Left ventricle myocardium inferior (tissue), 1 donor: ENCODE measurements around the gene TERT. TPM values are rescaled to one million over a fixed set of nuclear protein-coding genes. Genes with fewer than 3 reads are reported as not detected.
"Not testable (repeated sequence)": the region's sequence is repeated elsewhere in the genome, so short reads cannot be mapped to it uniquely, and the experiment has no call there.

ENCODE experiments used
- DNase-seq: peaks from one replicate; pipeline ENCODE4 v3.0.0-alpha.2; 2020
- H3K27ac ChIP-seq: fragments of 200-600 bp; replicated peaks from 2 replicates; pipeline ENCODE4 v1.8.0; 2021
- H3K27me3 ChIP-seq: fragments of 200-600 bp; 2 replicates; pipeline ENCODE4 v1.8.0; 2021; ENCODE audit warnings: low read depth
- H3K36me3 ChIP-seq: fragments of 200-600 bp; 2 replicates; pipeline ENCODE4 v1.8.0; 2021
- H3K4me1 ChIP-seq: fragments of 200-600 bp; 2 replicates; pipeline ENCODE4 v1.8.0; 2021
- H3K4me3 ChIP-seq: fragments of 200-600 bp; 2 replicates; pipeline ENCODE4 v1.8.0; 2021; ENCODE audit warnings: mild to moderate bottlenecking, moderate library complexity
- H3K9me3 ChIP-seq: fragments of 200-600 bp; replicated peaks from 2 replicates; pipeline ENCODE4 v1.8.0; 2021
- CTCF ChIP-seq: fragments of 200-600 bp; IDR thresholded peaks from 2 replicates; pipeline ENCODE4 v1.8.0; 2021; ENCODE audit warnings: antibody characterized with exemption, mild to moderate bottlenecking, borderline replicate concordance
- intact Hi-C: fragments of 100-400 bp; cut with micrococcal nuclease; formaldehyde crosslinking; loops from one replicate; pipeline ENCODE4 v1.11.0; 2022
- total RNA-seq: library from RNA; stranded (reverse); fragmentation: NEBNext Ultra II Directional; extraction: Animal tissue kit (Norgen Biotek cat#: 25700); gene quantifications from one replicate; pipeline ENCODE4 v1.2.1, GENCODE V29; 2021
- donor health status: DM: no; HTN: yes; CAD: no; lungs with severe emphysema.

Gene TERT
- total RNA-seq, 1 donor from 2014 or later, result not detected

GRCh38 chr5:1278216-1278615 is 16.7 kb downstream of the TERT start:
- H3K36me3 ChIP-seq, result no peaks in the 10 kb centered on the region
- no peaks in the 10 kb centered on the region for H3K4me1 ChIP-seq
- H3K4me3 ChIP-seq, result no peak overlapping the region
- no peak overlapping the region for H3K27ac ChIP-seq
- no peaks in the 10 kb centered on the region for H3K27me3 ChIP-seq
- no peak for TF ChIP-seq CTCF
- peaks cover 8% of the 10 kb centered on the region for H3K9me3 ChIP-seq
- intact Hi-C loops, result no loop called here
- no peak for DNase-seq

- no peaks in the 10 kb centered on the region for H3K36me3 ChIP-seq
- no peaks in the 10 kb centered on the region for H3K27me3 ChIP-seq
- intact Hi-C loops, result no loop called here
- DNase-seq, result no peak
- no peak for TF ChIP-seq CTCF
- H3K4me3 ChIP-seq, result no peak overlapping the region
- H3K9me3 ChIP-seq, result peaks cover 8% of the 10 kb centered on the region
- no peak overlapping the region for H3K27ac ChIP-seq
- no peaks in the 10 kb centered on the region for H3K4me1 ChIP-seq
These were observed 17.1 kb downstream of the TERT start for GRCh38 chr5:1277781-1278180.

GRCh38 chr5:1277331-1277730 is 17.5 kb downstream of the TERT start:
- H3K9me3 ChIP-seq, result peaks cover 8% of the 10 kb centered on the region
- no peak overlapping the region for H3K4me3 ChIP-seq
- DNase-seq, result no peak
- no peaks in the 10 kb centered on the region for H3K4me1 ChIP-seq
- no peaks in the 10 kb centered on the region for H3K27me3 ChIP-seq
- intact Hi-C loops, result no loop called here
- no peak for TF ChIP-seq CTCF
- H3K27ac ChIP-seq, result no peak overlapping the region
- no peaks in the 10 kb centered on the region for H3K36me3 ChIP-seq

- Histone ChIP-seq H3K36me3 (no peaks in the 10 kb centered on the region), H3K4me3 (no peak overlapping the region), H3K27ac (no peak overlapping the region), H3K9me3 (peaks cover 8% of the 10 kb centered on the region), H3K4me1 (no peaks in the 10 kb centered on the region), H3K27me3 (no peaks in the 10 kb centered on the region)
- intact Hi-C loops, result no loop called here
- no peak for DNase-seq
- no peak for TF ChIP-seq CTCF
These were observed 17.9 kb downstream of the TERT start for GRCh38 chr5:1276930-1277329.

GRCh38 chr5:1275397-1276391 is 19.2 kb downstream of the TERT start:
- H3K27ac ChIP-seq, DNase-seq, H3K4me3 ChIP-seq, H3K27me3 ChIP-seq, H3K36me3 ChIP-seq, H3K4me1 ChIP-seq, H3K9me3 ChIP-seq, intact Hi-C loops: not testable (repeated sequence)

GRCh38 chr5:1274471-1274870 is 20.4 kb downstream of the TERT start:
- intact Hi-C loops, result no loop called here
- no peaks in the 10 kb centered on the region for H3K27me3 ChIP-seq
- no peak for DNase-seq
- TF ChIP-seq CTCF, result no peak
- H3K36me3 ChIP-seq, result no peaks in the 10 kb centered on the region
- H3K27ac ChIP-seq, result no peak overlapping the region
- peaks cover 8% of the 10 kb centered on the region for H3K9me3 ChIP-seq
- no peak overlapping the region for H3K4me3 ChIP-seq
- no peaks in the 10 kb centered on the region for H3K4me1 ChIP-seq
